ENCODE results near the gene AIF1.

AIF1 gene

GRCh38 chr6:31597006-31597405 lies 18.0 kb upstream of the AIF1 start:
- no peak overlapping the region for H3K9ac ChIP-seq
- H3K27me3 ChIP-seq (ENCODE audit: control insufficient read depth, insufficient read depth, low read length): no peaks in the 10 kb centered on the region
- H2AFZ ChIP-seq: no peak overlapping the region
- peak; percentile 20 for TF ChIP-seq CTCF (IDR thresholded peaks at IDR 0.05)
- H3K27ac ChIP-seq: no peak overlapping the region
- no peaks in the 10 kb centered on the region for H3K79me2 ChIP-seq
- no peak overlapping the region for H3K4me2 ChIP-seq (ENCODE audit: low read length)
- no peaks in the 10 kb centered on the region for H3K36me3 ChIP-seq (ENCODE audit: control insufficient read depth, insufficient read depth, low read length)
- no peaks in the 10 kb centered on the region for H3K4me1 ChIP-seq
- no peak overlapping the region for H3K4me3 ChIP-seq (ENCODE audit: low read depth, low read length)
- no peaks in the 10 kb centered on the region for H3K9me3 ChIP-seq (ENCODE audit: control insufficient read depth, low read length)

GRCh38 chr6:31607317-31607716 lies 7.7 kb upstream of the AIF1 start:
- no peaks in the 10 kb centered on the region for H3K79me2 ChIP-seq
- no peak overlapping the region for H3K9ac ChIP-seq
- TF ChIP-seq CTCF (IDR thresholded peaks at IDR 0.05): no peak
- H3K27ac ChIP-seq: no peak overlapping the region
- no peaks in the 10 kb centered on the region for H3K27me3 ChIP-seq (ENCODE audit: control insufficient read depth, insufficient read depth, low read length)
- no peak overlapping the region for H3K4me3 ChIP-seq (ENCODE audit: low read depth, low read length)
- H3K9me3 ChIP-seq (ENCODE audit: control insufficient read depth, low read length): no peaks in the 10 kb centered on the region
- no peaks in the 10 kb centered on the region for H3K36me3 ChIP-seq (ENCODE audit: control insufficient read depth, insufficient read depth, low read length)
- H3K4me2 ChIP-seq (ENCODE audit: low read length): no peak overlapping the region
- peaks cover 8% of the 10 kb centered on the region for H3K4me1 ChIP-seq
- H2AFZ ChIP-seq: no peak overlapping the region

- peak overlapping the region; percentile 22 for H3K4me2 ChIP-seq (ENCODE audit: low read length)
- no peaks in the 10 kb centered on the region for H3K36me3 ChIP-seq (ENCODE audit: control insufficient read depth, insufficient read depth, low read length)
- no peak for TF ChIP-seq CTCF (IDR thresholded peaks at IDR 0.05)
- no peak overlapping the region for H3K4me3 ChIP-seq (ENCODE audit: low read depth, low read length)
- H3K4me1 ChIP-seq: peaks cover 17% of the 10 kb centered on the region
- peak overlapping the region; percentile 85 for H2AFZ ChIP-seq
- no peak overlapping the region for H3K9ac ChIP-seq
- peak overlapping the region; percentile 39 for H3K27ac ChIP-seq
- H3K9me3 ChIP-seq (ENCODE audit: control insufficient read depth, low read length): no peaks in the 10 kb centered on the region
- no peaks in the 10 kb centered on the region for H3K27me3 ChIP-seq (ENCODE audit: control insufficient read depth, insufficient read depth, low read length)
- H3K79me2 ChIP-seq: no peaks in the 10 kb centered on the region
Observed at GRCh38 chr6:31609519-31610406, 5.3 kb upstream of the AIF1 start.

GRCh38 chr6:31610968-31611367 lies 4.1 kb upstream of the AIF1 start:
- Histone ChIP-seq H3K27ac (no peak overlapping the region), H3K4me2 (ENCODE audit: low read length) (no peak overlapping the region), H3K36me3 (ENCODE audit: control insufficient read depth, insufficient read depth, low read length) (no peaks in the 10 kb centered on the region), H3K4me3 (ENCODE audit: low read depth, low read length) (no peak overlapping the region), H3K27me3 (ENCODE audit: control insufficient read depth, insufficient read depth, low read length) (no peaks in the 10 kb centered on the region), H3K9me3 (ENCODE audit: control insufficient read depth, low read length) (no peaks in the 10 kb centered on the region), H3K9ac (no peak overlapping the region), H2AFZ (no peak overlapping the region), H3K79me2 (no peaks in the 10 kb centered on the region), H3K4me1 (peaks cover 21% of the 10 kb centered on the region)
- no peak for TF ChIP-seq CTCF (IDR thresholded peaks at IDR 0.05)
